Activated naive CD4-positive, alpha-beta T cell treated with anti-CD3 and anti-CD28 coated beads, Interleukin-2, amount 10 ng/mL, durations not matched to agents 7 days and 5 days (primary cell): Measurements from ENCODE around the gene TP53AIP1.

Source experiments
- CTCF ChIA-PET: fragments of 350-600 bp; sonication (Branson Sonifier 250); formaldehyde crosslinking; loops from one replicate; lab custom pipeline; 2021; ENCODE audit warnings: antibody characterized with exemption; lab: Charles Lee
- DNase-seq: peaks from one replicate; pipeline ENCODE4 v3.0.0-alpha.2; 2020
- H3K27ac Mint-ChIP-seq: one replicate; pipeline ENCODE4 v1.8.0; 2021; ENCODE audit warnings: mild to moderate bottlenecking, moderate library complexity, mixed read lengths
- H3K27me3 Mint-ChIP-seq: one replicate; pipeline ENCODE4 v1.8.0; 2021; ENCODE audit warnings: mild to moderate bottlenecking, mixed read lengths
- H3K36me3 Mint-ChIP-seq: one replicate; pipeline ENCODE4 v1.8.0; 2021; ENCODE audit warnings: mixed read lengths
- H3K4me1 Mint-ChIP-seq: one replicate; pipeline ENCODE4 v1.8.0; 2021; ENCODE audit warnings: mixed read lengths
- H3K4me3 Mint-ChIP-seq: one replicate; pipeline ENCODE4 v1.8.0; 2021; ENCODE audit warnings: mild to moderate bottlenecking, moderate library complexity, mixed read lengths
- H3K9me3 Mint-ChIP-seq: one replicate; pipeline ENCODE4 v1.8.0; 2021; ENCODE audit warnings: mixed read lengths

TP53AIP1 gene

GRCh38 chr11:128914216-128915148 is 28.2 kb downstream of the TP53AIP1 start:
- Mint-ChIP-seq H3K9me3 (no peaks in the 10 kb centered on the region), H3K27me3 (peaks cover 51% of the 10 kb centered on the region), H3K36me3 (no peaks in the 10 kb centered on the region), H3K4me3 (no peak overlapping the region), H3K27ac (no peak overlapping the region), H3K4me1 (no peaks in the 10 kb centered on the region)
- no peak for DNase-seq
- CTCF ChIA-PET = interaction anchor here (0.6 to 1.4 kb wide), 3 partner anchors 9 to 84 kb away, joined by 3 read pairs; no protein-coding TSS in a partner anchor

- H3K4me3 Mint-ChIP-seq = no peak overlapping the region
- no peak for DNase-seq
- no peak overlapping the region for H3K27ac Mint-ChIP-seq
- H3K9me3 Mint-ChIP-seq = no peaks in the 10 kb centered on the region
- H3K27me3 Mint-ChIP-seq = peaks cover 55% of the 10 kb centered on the region
- H3K4me1 Mint-ChIP-seq = no peaks in the 10 kb centered on the region
- CTCF ChIA-PET = interaction anchor here (0.6 to 1.4 kb wide), 3 partner anchors 28 to 83 kb away, joined by 3 read pairs; no protein-coding TSS in a partner anchor
- no peaks in the 10 kb centered on the region for H3K36me3 Mint-ChIP-seq
Measured at GRCh38 chr11:128913806-128914205, 28.9 kb downstream of the TP53AIP1 start.

- CTCF ChIA-PET = no interaction called here
Measured at GRCh38 chr11:128911701-128912100, 31.0 kb downstream of the TP53AIP1 start.

GRCh38 chr11:128911239-128911638 is 31.4 kb downstream of the TP53AIP1 start:
- no peak for DNase-seq
- H3K27ac Mint-ChIP-seq = no peak overlapping the region
- no peaks in the 10 kb centered on the region for H3K36me3 Mint-ChIP-seq
- no peak overlapping the region for H3K4me3 Mint-ChIP-seq
- CTCF ChIA-PET = interaction anchor here (1.1 kb wide), 1 partner anchor 38 kb away, joined by 3 read pairs; no protein-coding TSS in a partner anchor
- H3K9me3 Mint-ChIP-seq = no peaks in the 10 kb centered on the region
- peaks cover 2% of the 10 kb centered on the region for H3K4me1 Mint-ChIP-seq
- peaks cover 59% of the 10 kb centered on the region for H3K27me3 Mint-ChIP-seq

More at GRCh38 chr11:128911701-128912100, 31.0 kb downstream of the TP53AIP1 start:
- H3K27me3 Mint-ChIP-seq = peaks cover 58% of the 10 kb centered on the region
- H3K27ac Mint-ChIP-seq = no peak overlapping the region
- H3K36me3 Mint-ChIP-seq = no peaks in the 10 kb centered on the region
- no peaks in the 10 kb centered on the region for H3K9me3 Mint-ChIP-seq
- H3K4me1 Mint-ChIP-seq = no peaks in the 10 kb centered on the region
- DNase-seq = no peak
- no peak overlapping the region for H3K4me3 Mint-ChIP-seq

- no peaks in the 10 kb centered on the region for H3K9me3 Mint-ChIP-seq
- no peak overlapping the region for H3K4me3 Mint-ChIP-seq
- H3K27me3 Mint-ChIP-seq = peaks cover 62% of the 10 kb centered on the region
- H3K27ac Mint-ChIP-seq = no peak overlapping the region
- DNase-seq = no peak
- H3K4me1 Mint-ChIP-seq = peaks cover 8% of the 10 kb centered on the region
- CTCF ChIA-PET = interaction anchor here (1.1 to 1.4 kb wide), 2 partner anchors 25 to 38 kb away, joined by 3 to 5 read pairs; no protein-coding TSS in a partner anchor
- no peaks in the 10 kb centered on the region for H3K36me3 Mint-ChIP-seq
Measured at GRCh38 chr11:128910576-128910975, 32.1 kb downstream of the TP53AIP1 start.

- Mint-ChIP-seq H3K9me3 (no peaks in the 10 kb centered on the region), H3K27me3 (peaks cover 69% of the 10 kb centered on the region), H3K36me3 (no peaks in the 10 kb centered on the region), H3K4me1 (peaks cover 10% of the 10 kb centered on the region), H3K27ac (no peak overlapping the region), H3K4me3 (no peak overlapping the region)
- no peak for DNase-seq
- CTCF ChIA-PET = interaction anchor here (1.4 to 6.6 kb wide), 3 partner anchors 24 to 47 kb away, joined by 5 to 57 read pairs (median 12); no protein-coding TSS in a partner anchor
Measured at GRCh38 chr11:128909438-128910125, 33.1 kb downstream of the TP53AIP1 start.

GRCh38 chr11:128908391-128909246 is 34.1 kb downstream of the TP53AIP1 start:
- Mint-ChIP-seq H3K27ac (no peak overlapping the region), H3K4me1 (peaks cover 12% of the 10 kb centered on the region), H3K36me3 (no peaks in the 10 kb centered on the region), H3K9me3 (no peaks in the 10 kb centered on the region), H3K4me3 (no peak overlapping the region), H3K27me3 (peaks cover 70% of the 10 kb centered on the region)
- CTCF ChIA-PET = interaction anchor here (3.2 to 6.6 kb wide), 2 partner anchors 24 to 48 kb away, joined by 12 to 57 read pairs; no protein-coding TSS in a partner anchor
- no peak for DNase-seq

GRCh38 chr11:128907585-128907984 is 35.1 kb downstream of the TP53AIP1 start:
- Mint-ChIP-seq H3K27me3 (peaks cover 81% of the 10 kb centered on the region), H3K36me3 (no peaks in the 10 kb centered on the region), H3K4me3 (no peak overlapping the region), H3K27ac (no peak overlapping the region), H3K4me1 (peaks cover 12% of the 10 kb centered on the region), H3K9me3 (no peaks in the 10 kb centered on the region)
- CTCF ChIA-PET = interaction anchor here (0.7 to 6.6 kb wide), 5 partner anchors 15 to 49 kb away, joined by 3 to 57 read pairs (median 7); no protein-coding TSS in a partner anchor
- no peak for DNase-seq

- DNase-seq = no peak
- no peaks in the 10 kb centered on the region for H3K9me3 Mint-ChIP-seq
- no peak overlapping the region for H3K27ac Mint-ChIP-seq
- no peaks in the 10 kb centered on the region for H3K36me3 Mint-ChIP-seq
- H3K4me1 Mint-ChIP-seq = peaks cover 12% of the 10 kb centered on the region
- H3K27me3 Mint-ChIP-seq = peaks cover 86% of the 10 kb centered on the region
- CTCF ChIA-PET = interaction anchor here (0.8 to 6.6 kb wide), 8 partner anchors 9 to 735 kb away, joined by 3 to 57 read pairs (median 3); no protein-coding TSS in a partner anchor
- H3K4me3 Mint-ChIP-seq = peak overlapping the region; percentile 70
Measured at GRCh38 chr11:128906185-128907050, 36.3 kb downstream of the TP53AIP1 start.

- H3K9me3 Mint-ChIP-seq = no peaks in the 10 kb centered on the region
- H3K27me3 Mint-ChIP-seq = peaks cover 85% of the 10 kb centered on the region
- peak; percentile 64 for DNase-seq
- H3K4me3 Mint-ChIP-seq = peak overlapping the region; percentile 70
- CTCF ChIA-PET = interaction anchor here (0.8 to 6.6 kb wide), 8 partner anchors 9 to 734 kb away, joined by 3 to 57 read pairs (median 3); no protein-coding TSS in a partner anchor
- no peaks in the 10 kb centered on the region for H3K36me3 Mint-ChIP-seq
- peaks cover 12% of the 10 kb centered on the region for H3K4me1 Mint-ChIP-seq
- no peak overlapping the region for H3K27ac Mint-ChIP-seq
Measured at GRCh38 chr11:128905345-128906184, 37.1 kb downstream of the TP53AIP1 start.

- H3K27ac Mint-ChIP-seq = no peak overlapping the region
- H3K27me3 Mint-ChIP-seq = peaks cover 84% of the 10 kb centered on the region
- H3K9me3 Mint-ChIP-seq = no peaks in the 10 kb centered on the region
- no peaks in the 10 kb centered on the region for H3K36me3 Mint-ChIP-seq
- DNase-seq = no peak
- CTCF ChIA-PET = interaction anchor here (1.1 to 6.6 kb wide), 3 partner anchors 16 to 51 kb away, joined by 4 to 57 read pairs (median 5); no protein-coding TSS in a partner anchor
- H3K4me3 Mint-ChIP-seq = peak overlapping the region; percentile 15
- peaks cover 12% of the 10 kb centered on the region for H3K4me1 Mint-ChIP-seq
Measured at GRCh38 chr11:128904656-128905344, 37.9 kb downstream of the TP53AIP1 start.
